SK-N-SH (cell line): Measurements from ENCODE around the gene ACTN4. TPM values are rescaled to one million over a fixed set of nuclear protein-coding genes. Genes with fewer than 3 reads are reported as not detected.

Experiments
- CTCF ChIA-PET: fragments of 300-600, 350-600 bp; formaldehyde crosslinking; extraction: SDS; loops from one replicate; lab custom pipeline; 2021; lab: Yijun Ruan, JAX
- POLR2A ChIA-PET: fragments of 350-600 bp; sonication (Branson Sonifier 250); formaldehyde crosslinking; extraction: SDS; loops from one replicate; lab custom pipeline; 2020; ENCODE audit warnings: antibody characterized with exemption, inconsistent platforms; lab: Yijun Ruan, JAX
- DNase-seq: peaks from one replicate; pipeline ENCODE4 v3.0.0; 2012
- H2AFZ ChIP-seq: fragments of 200-600 bp; sonication (generic); 2 replicates; pipeline ENCODE4 v1.8.1; 2016; ENCODE audit warnings: antibody characterized with exemption, mild to moderate bottlenecking, low read depth
- H3F3A ChIP-seq: fragments of 200-600 bp; sonication (generic); replicated peaks from 2 replicates; pipeline ENCODE3; 2016; ENCODE audit warnings: antibody characterized with exemption, mild to moderate bottlenecking; ENCODE audit not compliant: insufficient read depth
- H3K27ac ChIP-seq, 2 experiments: fragments of 200-500 bp in 1 of 2; fragments of 200-600 bp in 1 of 2; sonication (Bioruptor generic) in 1 of 2; sonication (generic), shearing (Covaris generic) in 1 of 2; 2 replicates each; pipeline versions ENCODE4 v1.5.1 to v1.6.1; 2014 to 2016; ENCODE audit warnings: low read depth in 2 of 2, inconsistent platforms in 1 of 2, low read length in 1 of 2, mild to moderate bottlenecking in 1 of 2, mixed read lengths in 1 of 2
- H3K27me3 ChIP-seq: fragments of 200-600 bp; sonication (generic), shearing (Covaris generic); 2 replicates; pipeline ENCODE4 v1.6.1; 2016; ENCODE audit warnings: mixed run types; ENCODE audit not compliant: insufficient read depth
- H3K36me3 ChIP-seq, 2 experiments: fragments of 200-500 bp in 1 of 2; fragments of 200-600 bp in 1 of 2; sonication (Bioruptor generic) in 1 of 2; sonication (generic) in 1 of 2; replicated peaks in 1 of 2; 2 replicates each; pipeline versions ENCODE3 to v1.5.1; 2014 to 2016; ENCODE audit warnings: low read length in 1 of 2, mild to moderate bottlenecking in 1 of 2; ENCODE audit not compliant: insufficient read depth in 2 of 2, control insufficient read depth in 1 of 2
- H3K4me1 ChIP-seq, 2 experiments: fragments of 200-500 bp in 1 of 2; fragments of 200-600 bp in 1 of 2; sonication (Bioruptor generic) in 1 of 2; sonication (generic), shearing (Covaris generic) in 1 of 2; 2 replicates each; pipeline versions ENCODE4 v1.5.1 to v1.6.1; 2014 to 2016; ENCODE audit warnings: low read depth in 1 of 2, low read length in 1 of 2, mixed run types in 1 of 2; ENCODE audit not compliant: insufficient read depth in 2 of 2, control insufficient read depth in 1 of 2
- H3K4me2 ChIP-seq: fragments of 200-600 bp; sonication (generic), shearing (Covaris generic); 2 replicates; pipeline ENCODE4 v1.6.1; 2017; ENCODE audit warnings: mixed run types
- H3K4me3 ChIP-seq, 2 experiments: fragments of 200-500 bp in 1 of 2; fragments of 200-600 bp in 1 of 2; sonication (Bioruptor generic) in 1 of 2; sonication (generic), shearing (Covaris generic) in 1 of 2; 2 replicates each; pipeline versions ENCODE4 v1.5.1 to v1.8.1; 2014 to 2016; ENCODE audit warnings: low read depth in 2 of 2, inconsistent platforms in 1 of 2, low read length in 1 of 2, mild to moderate bottlenecking in 1 of 2, mixed read lengths in 1 of 2, moderate library complexity in 1 of 2
- H3K79me2 ChIP-seq: fragments of 200-600 bp; sonication (generic); 2 replicates; pipeline ENCODE4 v1.8.1; 2017; ENCODE audit warnings: mild to moderate bottlenecking; ENCODE audit not compliant: insufficient read depth
- H3K9ac ChIP-seq: fragments of 200-600 bp; sonication (generic); 2 replicates; pipeline ENCODE4 v1.6.1; 2017; ENCODE audit warnings: mixed run types
- H3K9me2 ChIP-seq: fragments of 200-600 bp; sonication (generic); 2 replicates; pipeline ENCODE4 v1.6.1; 2017; ENCODE audit warnings: mixed run types
- H3K9me3 ChIP-seq: fragments of 200-600 bp; sonication (generic); 2 replicates; pipeline ENCODE4 v1.6.1; 2017; ENCODE audit warnings: mixed run types, mild to moderate bottlenecking, moderate library complexity
- H4K20me1 ChIP-seq: fragments of 200-600 bp; sonication (generic); 2 replicates; pipeline ENCODE4 v1.6.1; 2017; ENCODE audit warnings: mild to moderate bottlenecking, mixed run types; ENCODE audit not compliant: insufficient read depth
- ELF1 ChIP-seq: IDR thresholded peaks from 2 replicates; pipeline ENCODE4 v1.4.0; 2012
- GATA2 ChIP-seq: sonication (generic); formaldehyde crosslinking; IDR thresholded peaks from 2 replicates; pipeline ENCODE4 v1.5.0; 2020; ENCODE audit warnings: mild to moderate bottlenecking, missing genetic modification reagents
- MXI1 ChIP-seq: IDR thresholded peaks from 2 replicates; pipeline ENCODE4 v1.6.1; 2012; ENCODE audit warnings: mild to moderate bottlenecking, low read depth, low read length, improper control_type of control experiment
- POLR2AphosphoS5 ChIP-seq: IDR thresholded peaks from 2 replicates; pipeline ENCODE4 v1.6.1; 2012; ENCODE audit warnings: low read depth, low read length
- RFX5 ChIP-seq: IDR thresholded peaks from 2 replicates; pipeline ENCODE4 v1.6.1; 2012; ENCODE audit warnings: mild to moderate bottlenecking, improper control_type of control experiment, low read length
- SMC3 ChIP-seq: IDR thresholded peaks from 2 replicates; pipeline ENCODE4 v1.6.1; 2012; ENCODE audit warnings: low read depth, low read length, improper control_type of control experiment
- TAF1 ChIP-seq: IDR thresholded peaks from 2 replicates; pipeline ENCODE4 v1.6.1; 2012; ENCODE audit warnings: low read depth, mild to moderate bottlenecking, low read length, moderate library complexity, borderline replicate concordance
- TEAD4 ChIP-seq: IDR thresholded peaks from 2 replicates; pipeline ENCODE4 v1.4.0; 2012; ENCODE audit warnings: mild to moderate bottlenecking, borderline replicate concordance; ENCODE audit not compliant: insufficient read depth
- WGBS: methylation state at CpG from one replicate; pipeline ENCODE4 v1.1.6; 2017; ENCODE audit warnings: low lambda C conversion rate; 5-methylcytosine and 5-hydroxymethylcytosine counted together
- polyA plus RNA-seq, 3 experiments: library from polyadenylated mRNA; depleted of rRNA; stranded (reverse); fragments of >200 nt; gene quantifications; 2 replicates each; pipeline ENCODE4 v1.2.3, GENCODE V29; 2012
- TF ChIP-seq, protein P1 (sequence below): IDR thresholded peaks from 2 replicates; pipeline ENCODE4 v1.4.0; 2012; ENCODE audit warnings: low read depth, borderline replicate concordance
- TF ChIP-seq, protein P2 (sequence below): IDR thresholded peaks from 2 replicates; pipeline ENCODE4 v1.4.0; 2012; ENCODE audit warnings: low read depth
- TF ChIP-seq, protein P3 (sequence below): IDR thresholded peaks from 2 replicates; pipeline ENCODE4 v1.4.0; 2012; ENCODE audit warnings: low read depth, borderline replicate concordance
- TF ChIP-seq, protein P4 (sequence below): IDR thresholded peaks from 2 replicates; pipeline ENCODE4 v1.6.1; 2012; ENCODE audit warnings: mild to moderate bottlenecking, low read depth, low read length, moderate library complexity

ACTN4 gene
- polyA plus RNA-seq, 1 of the 3 experiments (the other 2 are of a cell fraction) = 598 TPM

DNA sequence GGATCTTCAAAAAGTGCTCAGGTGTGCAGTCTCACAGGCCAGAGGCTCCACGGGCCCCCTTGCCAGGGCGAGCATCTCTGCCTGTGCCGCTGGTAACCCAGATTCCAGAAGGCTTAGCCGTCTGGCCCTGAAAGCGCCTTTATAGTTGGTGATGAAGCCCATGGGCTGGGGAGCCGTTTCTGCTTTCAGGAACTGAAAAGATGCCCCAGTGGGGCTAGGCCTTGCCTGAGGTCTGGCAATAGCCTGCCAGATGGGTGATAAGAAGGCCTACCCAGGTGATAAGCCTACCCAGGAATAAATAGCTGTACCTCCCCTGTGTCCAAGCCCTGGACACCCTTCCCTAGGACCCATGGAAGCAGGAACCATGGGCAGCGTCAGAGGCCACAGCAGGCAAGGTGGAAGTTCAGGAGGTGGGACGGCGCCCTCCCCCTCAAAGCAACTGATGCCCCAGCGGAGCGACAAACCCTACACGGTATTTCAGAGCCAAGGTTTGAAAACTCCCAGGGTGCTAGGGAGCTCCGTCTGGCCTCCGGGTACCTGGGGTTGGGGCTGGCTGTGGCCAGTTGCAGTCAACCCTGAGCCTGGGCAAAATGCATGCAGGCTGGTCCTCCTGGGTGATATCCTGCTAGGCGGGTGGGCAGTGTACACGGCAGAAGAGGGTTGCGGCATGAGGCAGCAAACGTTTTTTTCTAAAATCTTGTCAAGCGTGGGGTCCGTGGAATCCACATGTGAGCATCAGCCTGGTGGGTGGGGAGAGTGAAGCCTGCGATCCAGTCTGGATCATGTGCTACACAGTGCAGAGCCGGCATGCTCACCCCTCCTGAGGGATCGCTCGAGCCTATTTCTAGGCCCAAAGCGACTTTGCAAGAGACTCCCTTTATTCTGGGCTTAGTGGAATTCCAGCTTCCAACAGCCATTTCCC, 45.3 kb downstream of the ACTN4 start:
- H3K9ac ChIP-seq = peak overlapping the region; percentile 77
- peaks cover 44 to 61% of the 10 kb centered on the region in 2 experiments; a peak in 3 of 4 replicates for H3K4me1 ChIP-seq
- H3K9me3 ChIP-seq = no peaks in the 10 kb centered on the region
- peaks cover 20 to 26% of the 10 kb centered on the region in 2 experiments for H3K36me3 ChIP-seq
- DNase-seq = peak; percentile 60
- peak overlapping the region; percentile 78 for H3K4me2 ChIP-seq
- ChIA-PET CTCF (interaction anchor here (0.8 to 1.5 kb wide), 5 partner anchors 11 to 276 kb away, joined by 3 to 5 read pairs (median 3); no protein-coding TSS in a partner anchor), POLR2A (no interaction called here)
- peaks cover 97% of the 10 kb centered on the region for H3K79me2 ChIP-seq
- H3K9me2 ChIP-seq = no peaks in the 10 kb centered on the region
- H3F3A ChIP-seq = peaks cover 42% of the 10 kb centered on the region
- no peaks in the 10 kb centered on the region for H3K27me3 ChIP-seq
- peak overlapping the region in 1 of 2 experiments; percentile 38; a peak in 2 of 4 replicates for H3K4me3 ChIP-seq
- H4K20me1 ChIP-seq = 0 out of 2 replicates have a peak, but pooled peaks cover 7% of the 10 kb centered on the region
- no peak overlapping the region for H2AFZ ChIP-seq
- no peak for TF ChIP-seq ELF1
- peak; percentile 15; the same call in 1 of the 2 replicates for TF ChIP-seq GATA2 (CRISPR knock-in tag)
- TF ChIP-seq RFX5 = no peak
- TF ChIP-seq MXI1 = no peak
- no peak for TF ChIP-seq POLR2AphosphoS5
- TF ChIP-seq, protein P1, sequence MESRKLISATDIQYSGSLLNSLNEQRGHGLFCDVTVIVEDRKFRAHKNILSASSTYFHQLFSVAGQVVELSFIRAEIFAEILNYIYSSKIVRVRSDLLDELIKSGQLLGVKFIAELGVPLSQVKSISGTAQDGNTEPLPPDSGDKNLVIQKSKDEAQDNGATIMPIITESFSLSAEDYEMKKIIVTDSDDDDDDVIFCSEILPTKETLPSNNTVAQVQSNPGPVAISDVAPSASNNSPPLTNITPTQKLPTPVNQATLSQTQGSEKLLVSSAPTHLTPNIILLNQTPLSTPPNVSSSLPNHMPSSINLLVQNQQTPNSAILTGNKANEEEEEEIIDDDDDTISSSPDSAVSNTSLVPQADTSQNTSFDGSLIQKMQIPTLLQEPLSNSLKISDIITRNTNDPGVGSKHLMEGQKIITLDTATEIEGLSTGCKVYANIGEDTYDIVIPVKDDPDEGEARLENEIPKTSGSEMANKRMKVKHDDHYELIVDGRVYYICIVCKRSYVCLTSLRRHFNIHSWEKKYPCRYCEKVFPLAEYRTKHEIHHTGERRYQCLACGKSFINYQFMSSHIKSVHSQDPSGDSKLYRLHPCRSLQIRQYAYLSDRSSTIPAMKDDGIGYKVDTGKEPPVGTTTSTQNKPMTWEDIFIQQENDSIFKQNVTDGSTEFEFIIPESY = no peak
- WGBS = 65% methylated on average over 19 of the region's 25 CpGs
- H3K27ac ChIP-seq = peak overlapping the region; percentile 91 to 99

DNA sequence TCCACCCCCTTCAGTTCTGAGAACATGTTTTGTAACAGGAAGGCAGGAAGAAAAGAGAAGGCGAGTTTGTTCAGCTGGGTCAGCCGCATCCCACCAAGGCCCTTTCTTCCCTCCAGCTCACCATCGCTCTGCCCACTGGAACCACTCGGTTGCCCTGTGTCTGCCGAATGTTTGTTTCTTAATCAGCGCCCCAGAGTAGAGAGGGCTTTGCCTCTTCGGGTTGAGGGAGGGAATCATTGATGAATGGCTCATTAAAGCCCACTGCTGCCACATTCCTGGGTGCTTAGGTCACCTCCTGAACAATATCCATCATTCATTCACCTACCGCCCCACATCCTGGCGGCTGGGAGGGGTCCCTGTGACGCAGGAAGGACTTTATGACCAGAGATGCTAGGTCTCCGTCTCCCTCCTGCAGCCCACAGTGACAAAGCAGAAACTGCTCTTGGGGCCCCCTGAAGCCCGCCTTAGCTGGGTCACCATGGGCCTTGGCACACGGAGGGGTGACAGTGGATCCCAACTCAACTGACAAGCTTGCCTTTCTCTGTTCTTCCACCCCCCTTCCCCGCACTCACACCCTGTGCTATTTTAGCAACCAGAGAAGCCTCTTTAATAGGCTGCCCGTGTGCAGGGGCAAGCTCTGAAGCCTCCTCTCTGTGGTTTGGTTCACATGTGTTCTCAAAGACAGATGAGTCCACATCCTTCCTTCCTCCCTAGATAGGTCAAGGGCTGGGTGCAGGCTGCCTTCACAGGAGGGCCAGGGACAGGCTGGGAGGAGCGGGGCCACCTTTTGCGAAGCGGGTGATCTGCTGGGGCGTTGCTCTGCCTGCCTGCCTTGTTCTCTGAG, 46.2 kb downstream of the ACTN4 start:
- Histone ChIP-seq H3K9ac (peak overlapping the region; percentile 77), H2AFZ (no peak overlapping the region), H3K27me3 (no peaks in the 10 kb centered on the region), H3K79me2 (peaks cover 97% of the 10 kb centered on the region), H4K20me1 (peaks cover 16% of the 10 kb centered on the region; the same call in 1 of the 2 replicates), H3K9me3 (no peaks in the 10 kb centered on the region), H3K4me1 (peaks cover 42 to 70% of the 10 kb centered on the region in 2 experiments; a peak in 3 of 4 replicates), H3K9me2 (no peaks in the 10 kb centered on the region), H3K4me3 (no peak overlapping the region), H3K4me2 (peak overlapping the region; percentile 78), H3F3A (peaks cover 38% of the 10 kb centered on the region), H3K27ac (peak overlapping the region; percentile 91 to 99), H3K36me3 (peaks cover 20 to 26% of the 10 kb centered on the region in 2 experiments)
- 33% methylated on average over 19 of the region's 19 CpGs for WGBS
- no peak for DNase-seq
- POLR2A ChIA-PET = no interaction called here
- CTCF ChIA-PET = interaction anchor here (0.5 to 1.5 kb wide), 4 partner anchors 18 to 160 kb away, joined by 3 to 5 read pairs (median 3); no protein-coding TSS in a partner anchor
- TF ChIP-seq, protein P2, sequence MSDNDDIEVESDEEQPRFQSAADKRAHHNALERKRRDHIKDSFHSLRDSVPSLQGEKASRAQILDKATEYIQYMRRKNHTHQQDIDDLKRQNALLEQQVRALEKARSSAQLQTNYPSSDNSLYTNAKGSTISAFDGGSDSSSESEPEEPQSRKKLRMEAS = peak; percentile 34; the same call in 1 of the 2 replicates
- TF ChIP-seq TAF1 (0 out of 2 replicates have a peak, but pooled peaks have one; percentile 32), TEAD4 (peak; percentile 76; the same call in 1 of the 2 replicates), SMC3 (no peak), GATA2 (CRISPR knock-in tag) (no peak)
- TF ChIP-seq, protein P1 = no peak
- TF ChIP-seq, protein P3, sequence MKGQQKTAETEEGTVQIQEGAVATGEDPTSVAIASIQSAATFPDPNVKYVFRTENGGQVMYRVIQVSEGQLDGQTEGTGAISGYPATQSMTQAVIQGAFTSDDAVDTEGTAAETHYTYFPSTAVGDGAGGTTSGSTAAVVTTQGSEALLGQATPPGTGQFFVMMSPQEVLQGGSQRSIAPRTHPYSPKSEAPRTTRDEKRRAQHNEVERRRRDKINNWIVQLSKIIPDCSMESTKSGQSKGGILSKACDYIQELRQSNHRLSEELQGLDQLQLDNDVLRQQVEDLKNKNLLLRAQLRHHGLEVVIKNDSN = no peak; the same call in 1 of the 2 replicates
- TF ChIP-seq, protein P4, sequence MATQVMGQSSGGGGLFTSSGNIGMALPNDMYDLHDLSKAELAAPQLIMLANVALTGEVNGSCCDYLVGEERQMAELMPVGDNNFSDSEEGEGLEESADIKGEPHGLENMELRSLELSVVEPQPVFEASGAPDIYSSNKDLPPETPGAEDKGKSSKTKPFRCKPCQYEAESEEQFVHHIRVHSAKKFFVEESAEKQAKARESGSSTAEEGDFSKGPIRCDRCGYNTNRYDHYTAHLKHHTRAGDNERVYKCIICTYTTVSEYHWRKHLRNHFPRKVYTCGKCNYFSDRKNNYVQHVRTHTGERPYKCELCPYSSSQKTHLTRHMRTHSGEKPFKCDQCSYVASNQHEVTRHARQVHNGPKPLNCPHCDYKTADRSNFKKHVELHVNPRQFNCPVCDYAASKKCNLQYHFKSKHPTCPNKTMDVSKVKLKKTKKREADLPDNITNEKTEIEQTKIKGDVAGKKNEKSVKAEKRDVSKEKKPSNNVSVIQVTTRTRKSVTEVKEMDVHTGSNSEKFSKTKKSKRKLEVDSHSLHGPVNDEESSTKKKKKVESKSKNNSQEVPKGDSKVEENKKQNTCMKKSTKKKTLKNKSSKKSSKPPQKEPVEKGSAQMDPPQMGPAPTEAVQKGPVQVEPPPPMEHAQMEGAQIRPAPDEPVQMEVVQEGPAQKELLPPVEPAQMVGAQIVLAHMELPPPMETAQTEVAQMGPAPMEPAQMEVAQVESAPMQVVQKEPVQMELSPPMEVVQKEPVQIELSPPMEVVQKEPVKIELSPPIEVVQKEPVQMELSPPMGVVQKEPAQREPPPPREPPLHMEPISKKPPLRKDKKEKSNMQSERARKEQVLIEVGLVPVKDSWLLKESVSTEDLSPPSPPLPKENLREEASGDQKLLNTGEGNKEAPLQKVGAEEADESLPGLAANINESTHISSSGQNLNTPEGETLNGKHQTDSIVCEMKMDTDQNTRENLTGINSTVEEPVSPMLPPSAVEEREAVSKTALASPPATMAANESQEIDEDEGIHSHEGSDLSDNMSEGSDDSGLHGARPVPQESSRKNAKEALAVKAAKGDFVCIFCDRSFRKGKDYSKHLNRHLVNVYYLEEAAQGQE = no peak
